Rectal smooth muscle tissue (tissue), 1 donor: Measurements from ENCODE around the gene SUN2.

Experiments used
- H3K27ac ChIP-seq: one replicate; pipeline ENCODE4 v1.7.0; 2013; ENCODE audit warnings: low read depth, low read length, inconsistent platforms
- H3K27me3 ChIP-seq: one replicate; pipeline ENCODE4 v1.7.0; 2013; ENCODE audit warnings: low read length; ENCODE audit not compliant: control insufficient read depth, insufficient read depth
- H3K36me3 ChIP-seq: one replicate; pipeline ENCODE4 v1.7.0; 2013; ENCODE audit warnings: low read length; ENCODE audit not compliant: control insufficient read depth, insufficient read depth
- H3K4me1 ChIP-seq: one replicate; pipeline ENCODE4 v1.7.0; 2013; ENCODE audit warnings: low read length; ENCODE audit not compliant: control insufficient read depth, insufficient read depth
- H3K4me3 ChIP-seq: one replicate; pipeline ENCODE4 v1.7.0; 2013; ENCODE audit warnings: low read length
- H3K9ac ChIP-seq: one replicate; pipeline ENCODE4 v1.7.0; 2013; ENCODE audit warnings: low read length

The SUN2 gene

GRCh38 chr22:38773363-38773946, 17.7 kb upstream of the SUN2 start:
- no peaks in the 10 kb centered on the region for H3K27me3 ChIP-seq
- H3K4me3 ChIP-seq: no peak overlapping the region
- no peak overlapping the region for H3K27ac ChIP-seq
- no peaks in the 10 kb centered on the region for H3K4me1 ChIP-seq
- no peak overlapping the region for H3K9ac ChIP-seq
- H3K36me3 ChIP-seq: peaks cover 3% of the 10 kb centered on the region

GRCh38 chr22:38772623-38772873, 16.8 kb upstream of the SUN2 start:
- H3K36me3 ChIP-seq: no peaks in the 10 kb centered on the region
- H3K27me3 ChIP-seq: no peaks in the 10 kb centered on the region
- H3K27ac ChIP-seq: no peak overlapping the region
- no peak overlapping the region for H3K4me3 ChIP-seq
- H3K9ac ChIP-seq: no peak overlapping the region
- no peaks in the 10 kb centered on the region for H3K4me1 ChIP-seq

- Histone ChIP-seq H3K27ac (no peak overlapping the region), H3K4me1 (no peaks in the 10 kb centered on the region), H3K4me3 (no peak overlapping the region), H3K9ac (no peak overlapping the region), H3K36me3 (no peaks in the 10 kb centered on the region), H3K27me3 (no peaks in the 10 kb centered on the region)
Observed at GRCh38 chr22:38770257-38770949, 14.6 kb upstream of the SUN2 start.

DNA sequence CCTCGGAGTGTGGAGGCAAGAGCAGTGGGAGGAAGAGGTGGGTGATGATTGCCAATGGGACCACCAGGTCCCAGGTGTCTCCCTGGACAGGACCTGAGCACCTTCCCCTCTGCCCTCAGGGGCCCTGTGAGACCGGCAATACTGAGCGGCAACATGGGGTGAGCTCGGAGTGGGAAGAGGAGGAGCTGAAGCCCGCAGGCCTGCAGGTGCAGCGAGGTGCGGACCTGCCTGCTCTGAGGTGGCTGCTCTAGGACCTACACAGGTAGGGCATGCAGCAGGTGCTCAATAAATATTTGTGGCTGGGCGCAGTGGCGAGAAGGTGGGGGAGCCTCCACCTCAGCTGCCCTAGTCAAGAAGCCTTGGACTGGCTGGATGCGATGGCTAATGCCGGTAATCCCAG, 12.2 kb upstream of the SUN2 start:
- Histone ChIP-seq H3K4me3 (no peak overlapping the region), H3K9ac (no peak overlapping the region), H3K27ac (no peak overlapping the region), H3K36me3 (no peaks in the 10 kb centered on the region), H3K4me1 (no peaks in the 10 kb centered on the region), H3K27me3 (no peaks in the 10 kb centered on the region)

GRCh38 chr22:38767313-38767712, 11.5 kb upstream of the SUN2 start:
- Histone ChIP-seq H3K36me3 (no peaks in the 10 kb centered on the region), H3K4me1 (no peaks in the 10 kb centered on the region), H3K9ac (no peak overlapping the region), H3K4me3 (no peak overlapping the region), H3K27me3 (no peaks in the 10 kb centered on the region), H3K27ac (no peak overlapping the region)

GRCh38 chr22:38766076-38766777, 10.4 kb upstream of the SUN2 start:
- Histone ChIP-seq H3K36me3 (no peaks in the 10 kb centered on the region), H3K9ac (no peak overlapping the region), H3K4me3 (no peak overlapping the region), H3K27me3 (no peaks in the 10 kb centered on the region), H3K27ac (no peak overlapping the region), H3K4me1 (no peaks in the 10 kb centered on the region)

DNA sequence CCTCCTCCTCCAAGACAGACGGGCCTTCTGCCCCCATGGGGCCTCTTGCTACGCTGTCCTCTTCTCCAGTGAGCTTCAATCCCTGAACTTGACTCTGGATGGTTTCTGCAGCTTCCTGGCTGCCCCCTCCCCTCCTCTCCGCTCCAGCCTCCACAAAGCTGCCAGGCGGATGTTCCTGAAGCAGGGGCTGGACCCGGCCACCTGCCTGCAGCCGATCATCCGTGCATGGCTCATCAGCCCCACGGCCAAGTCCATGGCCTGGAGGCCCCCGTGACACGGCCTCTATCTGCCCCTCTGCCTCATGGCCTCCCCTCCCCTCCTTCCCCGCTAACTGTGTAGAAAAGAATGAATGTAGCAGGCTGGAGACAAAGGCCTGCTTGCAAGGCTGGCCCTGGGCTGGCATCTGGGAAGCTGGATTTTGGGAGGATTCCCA, 6.8 kb upstream of the SUN2 start:
- Histone ChIP-seq H3K27ac (no peak overlapping the region), H3K27me3 (no peaks in the 10 kb centered on the region), H3K4me3 (no peak overlapping the region), H3K36me3 (no peaks in the 10 kb centered on the region), H3K4me1 (no peaks in the 10 kb centered on the region), H3K9ac (no peak overlapping the region)

- Histone ChIP-seq H3K4me1 (peaks cover under 1% of the 10 kb centered on the region), H3K27me3 (no peaks in the 10 kb centered on the region), H3K9ac (no peak overlapping the region), H3K4me3 (no peak overlapping the region), H3K27ac (no peak overlapping the region), H3K36me3 (no peaks in the 10 kb centered on the region)
Observed at GRCh38 chr22:38761202-38762162, 5.7 kb upstream of the SUN2 start.

DNA sequence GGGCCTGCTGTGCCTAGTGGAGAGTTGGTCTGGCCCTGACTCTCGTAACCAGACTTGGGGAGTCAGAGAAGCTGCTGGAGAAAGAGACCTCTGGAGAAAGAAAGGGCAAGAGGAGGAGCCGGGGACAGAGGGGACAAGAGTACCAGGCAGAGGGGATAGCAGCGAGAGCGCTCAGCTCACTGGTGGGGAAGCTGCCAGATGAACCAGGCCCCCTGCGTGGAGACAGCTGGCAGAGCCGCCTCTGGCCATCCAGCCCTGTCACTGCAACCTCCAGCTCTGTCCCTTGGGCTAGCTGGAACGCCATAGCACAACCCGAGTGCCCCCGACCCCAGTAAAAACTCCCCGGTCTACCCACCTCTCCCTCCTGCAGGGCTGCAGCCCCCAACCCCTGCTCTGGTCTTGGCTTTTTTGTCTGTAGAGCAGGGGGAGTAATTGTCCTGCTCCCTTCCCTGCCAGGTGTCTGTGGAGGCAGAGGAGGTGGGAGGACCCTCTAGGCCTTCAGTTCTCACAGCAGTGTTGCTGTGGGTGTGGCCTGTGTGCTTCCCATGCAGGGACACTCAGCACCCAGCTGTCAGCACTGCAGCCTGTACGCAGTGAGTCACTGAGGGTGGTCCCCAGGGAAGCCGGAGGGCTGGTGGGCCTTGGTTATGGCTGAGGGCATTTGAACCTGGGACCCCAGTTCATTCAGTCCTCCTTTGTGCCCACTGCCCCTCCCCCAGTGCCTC, 4.8 kb upstream of the SUN2 start:
- Histone ChIP-seq H3K27ac (no peak overlapping the region), H3K27me3 (no peaks in the 10 kb centered on the region), H3K4me1 (peaks cover 3% of the 10 kb centered on the region), H3K4me3 (no peak overlapping the region), H3K36me3 (no peaks in the 10 kb centered on the region), H3K9ac (no peak overlapping the region)

- no peaks in the 10 kb centered on the region for H3K36me3 ChIP-seq
- H3K4me1 ChIP-seq: peaks cover 7% of the 10 kb centered on the region
- no peaks in the 10 kb centered on the region for H3K27me3 ChIP-seq
- no peak overlapping the region for H3K27ac ChIP-seq
- no peak overlapping the region for H3K4me3 ChIP-seq
- no peak overlapping the region for H3K9ac ChIP-seq
Observed at GRCh38 chr22:38759005-38759404, 3.2 kb upstream of the SUN2 start.

DNA sequence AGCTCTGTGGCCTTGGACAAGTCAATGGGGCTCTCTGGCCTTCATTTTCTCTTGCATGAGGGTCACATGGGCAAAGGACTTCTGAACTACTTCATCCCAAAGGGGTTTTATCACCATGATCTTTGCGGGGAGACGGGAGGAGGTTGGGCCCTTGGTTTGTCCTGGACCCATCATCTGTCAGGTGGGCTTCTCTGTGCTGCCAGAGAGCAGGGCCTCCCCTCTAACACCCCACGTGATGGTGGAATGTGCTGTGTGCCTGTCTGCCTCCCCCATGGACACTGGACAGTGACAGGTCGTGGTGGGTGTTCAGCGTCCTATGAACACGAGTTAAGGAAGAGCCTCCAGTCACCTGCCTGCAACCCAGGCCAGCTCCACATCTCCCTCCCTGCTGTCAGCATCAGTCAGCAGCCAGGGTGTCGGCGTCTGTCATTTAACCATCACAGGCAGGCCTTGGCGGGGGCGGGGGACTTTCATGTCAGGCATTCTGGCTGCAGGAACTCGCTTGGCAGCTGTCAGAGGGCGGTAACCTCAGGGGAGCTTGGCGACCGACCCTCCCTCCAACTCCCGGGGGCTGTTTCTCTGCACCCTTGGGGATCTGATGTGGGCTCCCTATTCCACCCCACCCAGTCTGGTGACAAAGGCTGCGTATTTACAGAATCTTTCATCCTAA, 2.6 kb upstream of the SUN2 start:
- Histone ChIP-seq H3K36me3 (no peaks in the 10 kb centered on the region), H3K4me1 (peaks cover 12% of the 10 kb centered on the region), H3K9ac (no peak overlapping the region), H3K4me3 (no peak overlapping the region), H3K27me3 (no peaks in the 10 kb centered on the region), H3K27ac (no peak overlapping the region)
